M059J (cell line): Measurements from ENCODE around the gene HIP1R. TPM values are rescaled to one million over a fixed set of nuclear protein-coding genes. Genes with fewer than 3 reads are reported as not detected.
A peak's percentile ranks its signal among the peaks of the same experiment; 100 is the strongest.

Source experiments
- DNase-seq: peaks from one replicate; pipeline ENCODE4 v3.0.0-alpha.2; 2012; ENCODE audit warnings: low read depth
- total RNA-seq: library from RNA; depleted of rRNA; stranded (reverse); fragments of >200 nt; shearing (Covaris generic); gene quantifications from 2 replicates; pipeline ENCODE4 v1.2.3, GENCODE V29; 2014; rRNA removed

The HIP1R gene
- total RNA-seq: 18.3 and 23.5 TPM in 2 replicates

DNA sequence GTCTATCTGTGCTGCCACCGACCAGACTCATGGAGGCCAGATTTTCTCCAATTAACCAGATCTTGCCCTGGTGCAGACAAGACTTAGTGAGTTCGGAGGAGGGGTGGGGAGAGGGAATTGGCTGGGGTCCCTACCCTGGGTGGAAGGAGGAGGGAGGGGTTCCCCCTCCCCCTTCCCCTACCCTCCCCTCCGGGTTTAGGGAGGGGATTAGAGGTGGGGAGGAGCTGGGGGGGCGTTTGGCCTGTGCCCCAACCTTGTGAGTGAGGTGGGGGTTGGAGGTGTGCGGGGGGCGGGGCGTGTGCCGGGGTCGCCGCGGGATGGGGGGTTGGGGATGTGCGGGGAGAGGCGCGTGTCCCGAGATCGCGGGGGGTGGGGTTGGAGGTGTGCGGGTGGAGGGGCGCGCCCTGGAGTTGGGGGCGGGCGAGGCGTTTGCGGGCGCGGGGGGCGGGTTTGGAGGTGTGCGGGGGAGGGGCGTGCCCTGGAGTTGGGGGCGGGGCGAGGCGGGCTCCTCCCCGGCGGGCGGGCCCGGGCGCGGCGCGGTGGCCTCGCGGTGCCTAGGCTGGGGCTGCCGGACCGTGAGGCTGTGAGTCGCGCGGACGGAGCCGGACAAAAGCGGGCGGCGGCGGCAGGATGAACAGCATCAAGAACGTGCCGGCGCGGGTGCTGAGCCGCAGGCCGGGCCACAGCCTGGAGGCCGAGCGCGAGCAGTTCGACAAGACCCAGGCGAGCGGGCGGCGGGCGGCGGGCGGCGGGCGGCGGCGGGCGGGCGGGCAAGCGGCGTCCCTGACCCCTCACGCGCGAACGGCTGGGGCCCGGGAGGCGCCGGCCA lies at the start of gene HIP1R:
Gene HIP1R (plus strand): TSS at position 537 of the 829 bp plus-strand sequence. CDS start 94 bp downstream, at position 631.
- DNase-seq: peak; percentile 14

DNA sequence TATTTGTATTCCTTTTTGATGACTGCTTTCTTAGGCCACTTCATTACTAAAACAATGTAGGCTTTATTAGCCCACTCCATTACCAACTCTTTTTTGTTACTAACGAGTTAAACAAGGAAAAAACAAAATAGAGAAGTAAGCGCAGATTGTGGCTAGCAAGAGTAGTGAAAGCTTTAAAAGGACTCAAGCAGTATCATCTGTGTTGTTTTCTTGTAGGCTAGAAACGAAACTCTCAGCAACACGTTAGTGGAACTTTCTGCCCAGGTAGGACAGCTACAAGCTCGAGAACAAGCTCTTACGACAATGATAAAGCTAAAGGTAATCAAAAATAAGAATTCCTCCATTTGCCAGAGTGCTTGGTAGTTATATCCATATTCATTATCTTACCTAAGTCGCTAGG lies 49.8 kb upstream of the HIP1R start:
- no peak for DNase-seq

DNA sequence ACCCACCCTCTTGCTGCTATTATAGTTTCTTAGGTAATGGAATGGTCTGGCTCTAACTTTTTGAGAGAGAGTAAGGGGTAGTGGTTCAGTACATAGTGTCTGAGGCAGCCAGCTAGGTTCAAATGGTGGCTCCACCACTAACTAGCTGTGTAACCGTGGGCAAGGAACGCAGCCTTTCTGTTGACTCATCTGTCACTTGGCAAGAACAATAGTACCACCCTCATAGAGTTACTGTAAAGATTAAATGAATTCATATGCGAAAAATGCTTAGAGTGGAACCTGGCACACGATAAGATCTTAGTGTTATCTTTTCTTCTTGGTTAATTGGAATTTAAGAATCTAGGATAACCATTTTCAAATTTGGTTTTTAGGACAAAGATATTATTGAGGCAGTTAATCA lies 46.9 kb upstream of the HIP1R start:
- DNase-seq: peak; percentile 64

GRCh38 chr12:122789637-122790036 lies 45.6 kb upstream of the HIP1R start:
- no peak for DNase-seq

DNA sequence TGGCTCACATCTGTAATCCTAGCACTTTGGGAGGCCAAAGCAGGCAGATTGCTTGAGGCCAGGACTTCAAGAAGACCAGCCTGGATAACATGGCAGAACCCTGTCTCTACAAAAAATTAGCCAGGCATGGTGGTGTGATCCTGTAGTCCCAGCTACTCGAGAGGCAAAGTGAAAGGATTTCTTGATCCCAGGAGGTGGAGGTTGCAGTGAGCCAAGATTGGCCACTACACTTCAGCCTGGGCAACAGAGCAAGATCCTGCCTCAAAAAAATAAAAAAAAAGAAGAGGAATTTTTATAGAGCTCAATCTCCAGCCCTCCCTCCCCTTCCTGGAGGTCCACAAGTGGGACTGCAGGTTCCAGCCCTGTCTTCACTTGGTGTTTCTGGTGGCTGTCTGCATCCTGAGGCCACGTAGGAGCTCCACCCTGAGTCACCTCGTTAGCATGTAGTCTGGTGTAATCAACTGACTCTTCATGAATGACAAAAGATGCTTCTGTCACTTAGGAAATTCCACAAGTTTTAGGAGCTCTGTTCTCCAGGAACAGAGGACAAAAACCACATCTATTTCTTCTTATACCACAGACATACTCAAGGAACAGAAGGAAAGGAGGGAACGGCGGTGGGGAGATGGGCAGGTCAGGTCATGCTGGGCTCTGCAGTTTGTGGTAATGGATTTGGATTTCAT lies 44.7 kb upstream of the HIP1R start:
- DNase-seq: peak; percentile 76

- DNase-seq: peak; percentile 50
Observed at GRCh38 chr12:122793685-122794106, 41.6 kb upstream of the HIP1R start.

- DNase-seq: no peak
Observed at GRCh38 chr12:122795807-122796206, 39.5 kb upstream of the HIP1R start.

DNA sequence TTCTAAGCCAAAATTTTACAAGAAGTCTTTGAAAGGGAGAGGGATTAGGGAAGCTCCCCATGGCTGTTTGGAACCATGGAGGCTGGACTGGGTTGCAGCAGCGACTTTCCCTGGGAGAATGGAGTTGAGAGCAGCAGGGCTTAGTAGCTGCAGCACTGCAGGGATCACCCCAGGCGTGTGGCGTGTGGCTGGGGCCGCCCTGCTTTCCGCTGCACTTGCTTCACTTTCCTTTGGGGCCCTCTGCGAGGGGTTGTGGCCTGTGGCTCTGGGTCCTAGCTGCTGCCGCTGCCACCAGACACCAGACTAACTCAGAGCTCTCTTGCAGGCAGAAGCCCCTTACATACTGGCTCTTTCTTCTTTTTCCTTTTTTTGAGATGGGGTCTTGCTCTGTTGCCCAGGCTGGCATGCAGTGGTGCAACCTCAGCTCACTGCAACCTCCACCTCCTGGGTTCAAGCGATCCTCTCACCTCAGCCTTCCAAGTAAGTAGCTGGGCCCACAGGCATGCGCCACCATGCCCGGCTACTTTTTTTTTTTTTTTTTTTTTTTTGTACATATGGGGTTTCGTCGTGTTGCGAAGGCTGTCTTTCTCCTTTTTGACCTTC lies 35.5 kb upstream of the HIP1R start:
- DNase-seq: no peak

GRCh38 chr12:122803937-122804336 lies 31.3 kb upstream of the HIP1R start:
- DNase-seq: no peak

DNA sequence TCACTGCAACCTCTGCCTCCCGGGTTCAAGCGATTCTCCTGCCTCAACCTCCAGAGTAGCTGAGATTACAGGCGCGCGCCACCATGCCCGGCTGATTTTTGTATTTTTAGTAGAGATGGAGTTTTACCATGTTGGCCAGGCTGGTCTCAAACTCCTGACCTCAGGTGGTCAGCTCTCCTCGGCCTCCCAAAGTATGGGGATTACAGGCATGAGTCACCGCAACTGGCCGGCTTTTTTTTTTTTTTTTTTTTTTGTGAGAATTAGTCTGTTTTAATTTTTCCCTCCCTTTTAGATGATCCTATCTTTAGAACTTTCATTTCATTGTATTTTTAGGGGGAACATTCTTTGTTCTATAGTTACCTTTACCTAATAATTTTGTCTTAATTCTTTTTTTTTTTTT lies 30.3 kb upstream of the HIP1R start:
- peak; percentile 36 for DNase-seq

GRCh38 chr12:122807651-122808050 lies 27.6 kb upstream of the HIP1R start:
- DNase-seq: no peak

GRCh38 chr12:122811777-122812176 lies 23.5 kb upstream of the HIP1R start:
- no peak for DNase-seq

DNA sequence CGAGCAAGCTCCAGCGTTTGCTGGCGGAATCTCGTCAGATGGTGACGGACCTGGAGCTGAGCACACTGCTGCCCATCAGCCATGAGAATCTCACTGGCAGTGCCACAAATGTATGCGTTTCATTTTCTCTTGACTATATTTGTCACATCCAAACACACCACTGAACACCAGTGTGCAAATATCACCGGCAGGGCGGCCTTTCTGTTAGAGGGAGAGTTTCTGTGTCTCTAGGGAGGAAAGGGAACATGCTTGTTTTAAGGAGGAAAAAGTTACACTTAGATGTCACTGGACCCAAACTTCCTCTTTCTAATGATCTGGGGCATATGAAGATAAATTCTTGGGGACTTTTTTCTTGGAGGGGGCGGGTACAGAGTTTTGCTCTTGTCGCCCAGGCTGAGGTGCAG lies 21.9 kb upstream of the HIP1R start:
- no peak for DNase-seq

DNA sequence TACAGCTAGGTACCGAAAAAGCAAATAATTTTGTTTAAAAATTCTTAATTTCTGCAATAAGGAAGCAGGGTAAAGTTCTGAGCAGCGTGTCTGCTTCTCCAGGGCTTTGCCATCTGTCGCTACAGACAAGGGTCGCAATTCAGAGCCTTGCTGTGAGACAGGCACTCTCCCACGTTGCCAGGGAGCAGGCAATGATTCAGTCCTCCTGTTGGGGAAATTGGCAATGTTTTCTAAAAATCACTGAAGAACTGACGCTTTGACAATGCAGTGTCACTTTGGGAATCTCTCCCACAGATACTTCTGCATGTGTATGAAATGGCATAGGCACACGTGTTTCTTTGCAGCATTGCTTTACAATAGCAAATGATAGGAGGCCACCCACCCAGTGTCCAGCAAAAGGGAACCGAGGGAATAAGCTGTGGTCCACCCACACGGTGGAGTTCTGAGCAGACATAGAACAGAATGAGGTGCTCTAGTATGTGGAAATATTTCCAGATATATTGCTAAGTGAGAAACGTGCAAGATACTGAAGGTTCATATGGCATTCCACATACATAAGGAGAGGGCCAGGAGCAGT lies 16.0 kb upstream of the HIP1R start:
- no peak for DNase-seq

DNA sequence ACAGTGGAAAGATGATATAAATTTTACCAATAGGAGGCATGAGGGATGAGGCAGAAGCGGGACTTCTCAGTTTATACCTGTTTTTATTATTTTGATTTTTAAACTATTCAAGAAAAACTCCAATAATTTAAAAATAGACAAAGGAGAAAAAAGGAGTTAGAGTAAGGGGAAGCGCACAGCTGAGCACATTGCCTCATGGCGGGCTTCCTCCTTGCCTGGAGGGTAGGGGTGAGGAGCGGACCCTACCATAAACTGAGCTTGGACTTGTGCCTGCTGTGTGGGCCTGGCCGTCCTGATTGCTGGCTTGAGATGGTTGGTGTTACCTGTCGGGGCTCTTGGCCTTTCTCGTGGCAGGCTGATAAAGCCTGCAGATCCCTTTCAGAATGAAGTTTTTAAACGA lies 15.1 kb upstream of the HIP1R start:
- DNase-seq: no peak

GRCh38 chr12:122820838-122821271 lies 14.4 kb upstream of the HIP1R start:
- no peak for DNase-seq

DNA sequence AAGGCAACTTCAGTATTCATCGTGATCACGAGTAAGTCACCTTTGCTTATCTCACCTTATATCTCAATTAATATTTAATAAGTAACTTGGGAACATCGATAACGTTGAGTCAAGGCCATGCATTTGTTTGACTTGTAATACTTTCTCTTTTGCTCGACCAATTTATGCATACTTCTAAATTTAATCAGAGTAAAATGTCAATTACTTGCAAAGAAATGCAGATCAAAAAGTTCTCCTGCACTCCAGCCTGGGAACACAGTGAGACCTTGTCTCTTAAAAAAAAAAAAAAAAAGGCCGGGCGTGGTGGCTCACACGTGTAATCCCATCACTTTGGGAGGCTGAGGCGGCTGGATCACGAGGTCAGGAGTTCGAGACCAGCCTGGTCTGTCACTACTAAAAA lies 11.8 kb upstream of the HIP1R start:
- DNase-seq: no peak

- DNase-seq: peak; percentile 17
Observed at GRCh38 chr12:122825773-122826724, 9.2 kb upstream of the HIP1R start.

DNA sequence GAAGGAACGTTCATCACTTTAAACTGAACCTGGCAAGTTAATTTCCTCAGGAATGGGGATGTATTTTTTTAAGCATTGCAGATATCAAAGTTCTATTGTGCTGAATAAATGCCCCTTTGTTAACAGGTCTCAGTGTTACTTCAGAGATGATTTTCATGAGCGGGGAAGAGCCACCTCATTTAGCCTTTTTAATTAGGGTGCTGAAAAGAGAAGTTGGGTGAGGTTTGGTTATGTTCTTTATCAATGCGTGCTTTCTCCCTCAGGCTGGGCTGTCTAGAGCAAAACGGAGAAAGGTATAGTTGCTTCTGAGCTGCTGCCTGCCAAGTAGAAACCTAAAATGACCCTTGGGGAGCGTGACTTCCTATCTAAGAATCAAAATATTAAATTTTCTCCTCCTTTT lies 8.0 kb upstream of the HIP1R start:
- DNase-seq: no peak

DNA sequence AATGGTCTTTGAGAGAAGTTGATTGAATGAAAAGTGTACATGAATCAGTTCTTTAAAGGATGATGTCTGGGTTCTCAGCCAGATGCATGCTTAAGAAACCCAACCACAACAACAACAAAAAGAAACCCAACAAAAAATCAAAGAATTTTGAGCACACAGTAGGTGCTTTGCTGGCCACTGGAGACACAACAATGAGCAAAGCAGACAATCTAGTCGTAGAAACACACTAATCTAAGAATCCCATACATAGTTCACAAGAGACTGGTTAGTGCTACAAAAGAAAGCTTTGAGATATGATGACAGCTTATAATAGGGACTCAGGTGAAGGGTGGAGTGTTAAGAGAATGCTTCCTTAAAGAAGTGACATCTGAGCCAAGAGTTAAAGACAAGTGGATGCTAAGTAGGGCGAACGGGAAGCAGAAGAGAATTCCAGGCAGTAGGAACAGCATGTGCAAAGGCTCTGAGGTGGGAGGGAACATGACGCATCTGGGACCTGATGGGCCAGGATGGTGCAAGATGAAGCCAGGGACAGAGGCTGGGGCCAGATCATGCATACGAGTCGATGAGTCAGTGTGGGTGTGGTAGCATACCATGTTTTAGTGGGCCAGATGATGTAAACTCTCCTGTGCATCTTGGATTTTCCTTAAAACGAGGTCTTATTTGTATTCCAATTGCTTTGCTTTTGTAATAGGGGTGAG lies 4.6 kb upstream of the HIP1R start:
- DNase-seq: peak; percentile 77
